Measurements from ENCODE around the gene DND1. TPM values are rescaled to one million over a fixed set of nuclear protein-coding genes. Genes with fewer than 3 reads are reported as not detected.

The DND1 gene
- polyA plus RNA-seq, 2 of the 4 experiments (the other 2 are of a cell fraction): 0.63 to 1.0 TPM

DNA sequence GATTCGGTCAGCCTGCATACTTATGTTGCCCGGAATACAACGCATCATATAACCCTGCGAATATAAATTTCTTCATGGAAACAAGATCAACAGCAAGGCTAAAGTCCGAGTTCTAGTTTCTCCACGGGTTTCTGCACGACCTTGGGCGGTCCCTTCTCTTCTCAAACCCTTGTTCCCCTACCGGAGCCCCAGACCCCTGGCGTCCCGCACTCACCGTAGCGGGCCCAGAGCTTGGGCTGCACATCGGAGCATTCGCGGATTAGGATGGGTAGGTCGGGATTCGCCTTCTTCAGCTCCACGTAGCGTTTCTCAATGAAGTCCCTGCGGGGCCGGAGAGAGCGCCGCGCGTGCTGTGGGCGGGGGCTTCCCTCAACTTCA is 26.3 kb downstream of the DND1 start:
- peak overlapping the region; percentile 84 for H3K4me2 ChIP-seq
- FAIRE-seq (no peak), ATAC-seq (peak; percentile 32 to 39), DNase-seq (ENCODE audit: low read depth in 1 of 2, low spot score in 1 of 2) (no peak)
- CTCF ChIA-PET: interaction anchor here (0.8 to 1.4 kb wide), 10 partner anchors 8 to 272 kb away, joined by 3 to 6 read pairs (median 3); no protein-coding TSS in a partner anchor
- H3K27ac ChIP-seq: peak overlapping the region; percentile 85 to 91
- H3K9me3 ChIP-seq: no peaks in the 10 kb centered on the region
- H3K4me1 ChIP-seq: peaks cover 11% of the 10 kb centered on the region; the same call in 1 of the 3 replicates
- TF ChIP-seq CBX8 (IDR thresholded peaks at IDR 0.05): no peak
- peak; percentile 80; the same call in 1 of the 2 replicates for TF ChIP-seq KDM5A (IDR thresholded peaks at IDR 0.05)
- 3% methylated on average over 18 of the region's 27 CpGs for WGBS (ENCODE audit: missing lambda C conversion rate)
- POLR2A ChIA-PET: interaction anchor here (0.6 to 2.8 kb wide), 26 partner anchors 8 to 1322 kb away, joined by 3 to 32 read pairs (median 8); partner anchors contain the start of genes ANKHD1, APBB3, EIF4EBP3 and HARS1
- H3K4me3 ChIP-seq: peak overlapping the region; percentile 83

- no peak overlapping the region for H3K4me3 ChIP-seq
- WGBS (ENCODE audit: missing lambda C conversion rate): 70% methylated on average over 3 of the region's 3 CpGs
- no peak for ATAC-seq
- no peak for DNase-seq (ENCODE audit: low read depth in 1 of 2, low spot score in 1 of 2)
- CTCF ChIA-PET: interaction anchor here (0.8 to 1.6 kb wide), 3 partner anchors 77 to 284 kb away, joined by 3 to 5 read pairs (median 3); no protein-coding TSS in a partner anchor
- no peak for FAIRE-seq
- no peak overlapping the region for H3K27ac ChIP-seq
- H3K9me3 ChIP-seq: no peaks in the 10 kb centered on the region
- peaks cover 23% of the 10 kb centered on the region for H3K4me1 ChIP-seq
- H3K4me2 ChIP-seq: no peak overlapping the region
- no peak for TF ChIP-seq HOXA7 (CRISPR knock-in tag; IDR thresholded peaks at IDR 0.05)
- TF ChIP-seq RFX5 (IDR thresholded peaks at IDR 0.05): no peak
- no peak for TF ChIP-seq FOXS1 (CRISPR knock-in tag; IDR thresholded peaks at IDR 0.05)
- POLR2A ChIA-PET: interaction anchor here (0.6 kb wide), 1 partner anchor 214 kb away, joined by 4 read pairs; no protein-coding TSS in a partner anchor
Measured at GRCh38 chr5:140642718-140643117, 30.7 kb downstream of the DND1 start.

DNA sequence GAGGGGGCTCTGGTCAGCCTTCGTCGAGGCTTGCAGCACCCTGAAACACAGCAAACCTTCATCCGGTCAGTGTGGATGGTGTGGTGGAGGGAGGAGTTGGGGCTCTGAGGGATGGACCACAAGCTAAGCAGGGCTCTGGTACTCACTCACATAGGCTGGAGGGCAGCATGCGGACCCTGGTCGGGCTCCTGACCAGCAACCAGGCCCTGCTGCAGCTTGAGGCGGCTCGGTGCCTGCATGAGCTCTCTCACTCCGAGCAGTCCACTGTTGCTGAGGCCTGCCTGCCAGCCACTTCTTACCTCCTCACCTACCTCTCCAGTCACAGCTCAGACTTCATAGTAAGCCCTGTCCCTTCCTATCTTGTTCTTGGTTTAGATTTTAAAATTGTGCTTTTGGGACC is 31.7 kb downstream of the DND1 start:
- TF ChIP-seq REST (IDR thresholded peaks at IDR 0.05): no peak
- TF ChIP-seq ESRRA (IDR thresholded peaks at IDR 0.05; ENCODE audit: borderline replicate concordance, low read length): no peak
- TF ChIP-seq ZSCAN20 (CRISPR knock-in tag; IDR thresholded peaks at IDR 0.05): no peak
- TF ChIP-seq TP53 (CRISPR knock-in tag; IDR thresholded peaks at IDR 0.05): no peak
- no peak for TF ChIP-seq POLR2AphosphoS2 (conservative IDR thresholded peaks at IDR 0.05; ENCODE audit: low read length)
- no peak for TF ChIP-seq KDM5A (IDR thresholded peaks at IDR 0.05)
- no peak for TF ChIP-seq CBX2 (IDR thresholded peaks at IDR 0.05; ENCODE audit: borderline replicate concordance, low read depth)
- TF ChIP-seq JUN (IDR thresholded peaks at IDR 0.05): no peak
- TF ChIP-seq BHLHE40 (IDR thresholded peaks at IDR 0.05; ENCODE audit: low read depth, low read length): no peak
- TF ChIP-seq SREBF2 (IDR thresholded peaks at IDR 0.05): no peak
- no peak for TF ChIP-seq ATOH8 (CRISPR knock-in tag; IDR thresholded peaks at IDR 0.05; ENCODE audit: low read depth)
- TF ChIP-seq NFE2L2 (conservative IDR thresholded peaks at IDR 0.05; ENCODE audit: low read length): no peak
- no peak for TF ChIP-seq ZNF302 (CRISPR knock-in tag; IDR thresholded peaks at IDR 0.05)
- no peak for TF ChIP-seq FOSB (CRISPR knock-in tag; IDR thresholded peaks at IDR 0.05)
- no peak for TF ChIP-seq ZFP36 (IDR thresholded peaks at IDR 0.05; ENCODE audit: borderline replicate concordance, partially characterized antibody)
- TF ChIP-seq, protein P1, sequence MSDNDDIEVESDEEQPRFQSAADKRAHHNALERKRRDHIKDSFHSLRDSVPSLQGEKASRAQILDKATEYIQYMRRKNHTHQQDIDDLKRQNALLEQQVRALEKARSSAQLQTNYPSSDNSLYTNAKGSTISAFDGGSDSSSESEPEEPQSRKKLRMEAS (IDR thresholded peaks at IDR 0.05): no peak
- no peak for TF ChIP-seq NPAS2 (CRISPR knock-in tag; IDR thresholded peaks at IDR 0.05; ENCODE audit: borderline replicate concordance)
- no peak for TF ChIP-seq EP300 (IDR thresholded peaks at IDR 0.05)
- no peak overlapping the region for H3K27ac ChIP-seq
- ATAC-seq (no peak), DNase-seq (ENCODE audit: low read depth in 1 of 2, low spot score in 1 of 2) (no peak), FAIRE-seq (no peak)
- no peak overlapping the region for H3K4me3 ChIP-seq
- H3K9me3 ChIP-seq: no peaks in the 10 kb centered on the region
- ChIA-PET POLR2A (no interaction called here), CTCF (interaction anchor here (0.8 to 1.6 kb wide), 4 partner anchors 14 to 283 kb away, joined by 3 to 5 read pairs (median 3); no protein-coding TSS in a partner anchor)
- no peak overlapping the region for H3K4me2 ChIP-seq
- H3K4me1 ChIP-seq: peaks cover 23% of the 10 kb centered on the region
- WGBS (ENCODE audit: missing lambda C conversion rate): 88% methylated on average over 8 of the region's 8 CpGs

All from A549 (cell line).